ENCODE data around the gene VWA8.
"Not testable (repeated sequence)": the region's sequence is repeated elsewhere in the genome, so short reads cannot be mapped to it uniquely, and the experiment has no call there.

VWA8 gene

DNA sequence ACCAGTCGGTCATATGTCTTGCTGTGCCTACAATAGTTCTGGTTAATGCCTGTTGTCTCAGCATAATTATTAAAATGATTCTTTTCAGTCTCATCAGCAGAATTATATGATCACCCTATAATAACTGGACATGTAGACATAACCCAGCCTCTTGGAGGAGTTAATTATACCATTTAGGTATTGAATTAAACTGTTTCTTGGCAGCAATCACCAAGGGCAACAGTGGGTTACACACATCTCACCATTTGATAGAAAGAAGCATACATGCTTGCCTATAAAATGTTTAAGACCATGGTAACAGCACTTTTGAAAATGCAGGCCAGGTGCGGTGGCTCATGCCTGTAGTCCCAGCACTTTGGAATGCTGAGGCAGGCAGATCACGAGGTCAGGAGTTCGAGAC, 318.9 kb downstream of the VWA8 start:
- no peak for DNase-seq
- intact Hi-C loops (cut with DNase I), result no loop called here

DNA sequence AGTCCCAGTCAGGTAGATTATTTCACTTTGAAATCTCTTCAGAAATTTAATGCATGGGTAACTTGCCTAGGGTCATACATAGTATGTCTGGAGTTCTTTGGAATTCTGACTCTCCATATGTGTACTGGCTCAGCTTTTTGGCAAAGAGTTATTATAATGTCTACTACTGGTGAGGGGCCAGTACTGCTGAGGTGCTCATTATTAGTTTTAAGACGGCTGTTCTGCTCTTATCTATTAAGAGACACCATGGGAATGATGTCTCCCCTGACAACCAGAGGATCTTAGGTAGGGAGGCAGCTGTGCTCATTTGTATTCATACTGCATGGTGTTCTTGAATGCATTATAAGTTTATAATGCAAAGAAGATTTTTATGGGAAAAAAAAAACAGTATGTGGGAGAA, 319.5 kb downstream of the VWA8 start:
- DNase-seq, result no peak
- intact Hi-C loops (cut with DNase I), result no loop called here

DNA sequence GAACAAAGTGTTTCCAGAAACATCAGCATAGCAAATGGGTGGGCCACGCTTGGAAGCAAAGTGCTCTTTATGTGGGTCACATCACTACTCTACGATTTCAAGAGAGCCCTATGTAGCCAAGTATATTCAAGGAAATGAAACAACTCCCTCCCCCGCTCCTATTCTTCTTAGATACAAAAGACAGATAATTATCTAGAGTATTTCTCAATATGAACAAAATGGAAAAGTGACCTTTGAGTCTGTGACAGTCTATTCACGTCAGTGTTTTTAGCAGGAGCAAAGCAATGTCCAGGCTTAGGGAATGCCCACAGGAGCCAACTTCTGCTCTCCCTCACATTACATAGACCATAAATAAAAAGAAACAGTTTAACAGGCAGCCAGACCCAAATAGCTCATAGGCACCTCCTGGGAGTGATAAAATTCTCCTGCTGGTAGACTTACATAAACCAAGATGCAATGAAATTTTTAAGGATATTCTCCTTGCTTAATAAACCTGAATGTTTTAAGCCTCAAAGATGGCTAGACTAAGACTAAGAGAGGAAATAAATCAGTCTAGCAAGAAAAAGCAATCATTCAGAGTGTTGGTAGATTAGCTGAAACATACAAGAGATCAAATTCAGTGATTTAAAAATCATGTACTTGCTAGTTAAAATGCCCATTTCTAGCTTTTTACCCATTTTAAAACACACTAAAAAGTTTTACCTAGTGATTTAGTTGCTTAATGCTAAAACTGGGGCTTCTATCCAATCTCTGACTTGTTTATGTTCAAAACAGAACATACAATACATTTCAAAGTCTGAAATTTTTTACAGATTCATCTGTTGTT, 320.7 kb downstream of the VWA8 start:
- intact Hi-C loops (cut with DNase I), result loop anchor here (10.0 kb wide), 1 partner anchor 95 kb away; no protein-coding TSS in a partner anchor
- no peak for DNase-seq

DNA sequence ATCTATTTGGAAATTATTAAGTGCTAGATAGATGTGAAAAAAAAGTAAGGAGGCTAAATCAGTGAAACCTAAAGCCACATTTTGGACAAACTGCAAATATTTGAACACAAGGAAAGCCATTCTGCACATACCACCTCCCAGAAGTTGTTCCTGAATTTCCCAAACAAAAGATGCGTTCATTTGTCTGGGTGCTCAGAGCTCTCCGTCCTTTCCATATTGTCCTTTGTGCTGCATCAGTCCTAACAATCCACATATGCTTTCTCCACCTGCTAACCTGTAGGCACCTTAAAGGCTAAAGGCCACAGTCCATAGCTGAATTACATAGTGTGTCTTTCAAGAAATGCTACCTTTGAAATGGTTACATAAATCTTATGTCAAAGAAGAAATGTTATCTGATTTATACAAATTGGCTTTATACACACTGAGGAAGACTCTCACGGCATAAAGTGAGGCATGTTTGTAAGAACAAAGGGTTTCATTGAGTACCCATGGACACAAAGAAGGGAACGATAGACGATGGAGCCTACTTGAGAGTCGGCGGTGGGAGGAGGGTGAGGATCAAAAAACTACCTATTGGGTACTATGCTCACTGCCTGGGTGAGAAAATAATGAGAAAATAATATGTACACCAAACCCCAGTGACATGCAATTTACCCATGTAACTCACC, 321.5 kb downstream of the VWA8 start:
- intact Hi-C loops (cut with DNase I), result loop anchor here (10.0 kb wide), 1 partner anchor 95 kb away; no protein-coding TSS in a partner anchor

DNA sequence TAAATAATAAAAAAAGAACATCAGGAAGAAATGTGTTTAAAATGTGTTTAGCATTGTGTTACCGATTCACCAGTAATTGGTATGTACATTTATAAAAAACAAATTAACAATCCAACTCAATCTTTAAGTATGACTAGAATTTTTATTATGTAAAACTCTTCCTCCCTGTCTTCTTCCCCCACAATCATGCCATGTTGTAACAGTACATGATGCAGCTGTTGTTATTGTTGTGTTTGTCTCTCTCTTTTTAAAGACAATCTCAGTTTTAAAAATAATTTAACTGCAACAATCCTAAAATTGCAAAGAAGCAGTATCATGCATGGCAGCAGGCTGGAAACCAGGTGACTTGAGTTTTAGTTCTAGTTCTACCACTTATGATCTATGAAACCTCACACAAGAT, 323.3 kb downstream of the VWA8 start:
- intact Hi-C loops (cut with DNase I), result loop anchor here (10.0 kb wide), 1 partner anchor 93 kb away; no protein-coding TSS in a partner anchor
- DNase-seq, result no peak

More for the DNA sequence above, 321.5 kb downstream of the VWA8 start:
- DNase-seq, result no peak

DNA sequence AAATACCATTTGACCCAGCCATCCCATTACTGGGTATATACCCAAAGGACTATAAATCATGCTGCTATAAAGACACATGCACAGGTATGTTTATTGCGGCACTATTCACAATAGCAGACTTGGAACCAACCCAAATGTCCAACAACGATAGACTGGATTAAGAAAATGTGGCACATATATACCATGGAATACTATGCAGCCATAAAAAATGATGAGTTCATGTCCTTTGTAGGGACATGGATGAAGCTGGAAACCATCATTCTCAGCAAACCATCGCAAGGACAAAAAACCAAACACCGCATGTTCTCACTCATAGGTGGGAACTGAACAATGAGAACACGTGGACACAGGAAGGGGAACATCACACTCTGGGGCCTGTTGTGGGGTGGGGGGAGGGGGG, 323.9 kb downstream of the VWA8 start:
- intact Hi-C loops (cut with DNase I), result loop anchor here (10.0 kb wide), 1 partner anchor 92 kb away; no protein-coding TSS in a partner anchor
- DNase-seq, result not testable (repeated sequence)

DNA sequence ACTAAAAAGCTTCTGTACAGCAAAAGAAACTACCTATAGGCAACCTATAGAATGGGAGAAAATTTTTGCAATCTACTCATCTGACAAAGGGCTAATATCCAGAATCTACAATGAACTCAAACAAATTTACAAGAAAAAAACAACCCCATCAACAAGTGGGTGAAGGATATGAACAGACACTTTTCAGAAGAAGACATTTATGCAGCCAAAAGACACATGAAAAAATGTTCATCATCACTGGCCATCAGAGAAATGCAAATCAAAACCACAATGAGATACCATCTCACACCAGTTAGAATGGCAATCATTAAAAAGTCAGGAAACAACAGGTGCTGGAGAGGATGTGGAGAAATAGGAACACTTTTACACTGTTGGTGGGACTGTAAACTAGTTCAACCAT, 324.3 kb downstream of the VWA8 start:
- not testable (repeated sequence) for DNase-seq
- intact Hi-C loops (cut with DNase I), result loop anchor here (10.0 kb wide), 1 partner anchor 92 kb away; no protein-coding TSS in a partner anchor

DNA sequence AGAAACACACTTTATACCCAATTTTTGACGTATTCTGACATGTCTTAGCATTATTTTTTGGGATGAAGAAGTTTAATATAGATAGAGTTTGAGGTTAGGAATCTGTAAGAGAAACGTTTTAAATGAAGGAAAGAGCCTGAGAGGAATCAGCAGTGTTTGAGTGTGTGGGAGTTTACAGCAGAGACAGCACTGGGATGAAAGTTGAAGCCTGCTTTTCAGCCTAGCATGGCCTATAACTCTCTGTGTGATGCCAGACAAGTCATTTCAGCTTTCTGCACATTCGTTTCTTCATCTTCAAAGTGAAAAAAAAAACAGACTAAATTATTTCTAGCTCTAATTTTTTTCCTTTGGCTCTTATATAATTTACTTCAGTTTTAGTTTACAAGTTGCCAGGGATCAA, 326.5 kb downstream of the VWA8 start:
- DNase-seq, result peak in 6 of 42 donors; percentile 20 to 56 (median 33)
- intact Hi-C loops (cut with DNase I), result loop anchor here (10.0 kb wide), 1 partner anchor 90 kb away; no protein-coding TSS in a partner anchor

DNA sequence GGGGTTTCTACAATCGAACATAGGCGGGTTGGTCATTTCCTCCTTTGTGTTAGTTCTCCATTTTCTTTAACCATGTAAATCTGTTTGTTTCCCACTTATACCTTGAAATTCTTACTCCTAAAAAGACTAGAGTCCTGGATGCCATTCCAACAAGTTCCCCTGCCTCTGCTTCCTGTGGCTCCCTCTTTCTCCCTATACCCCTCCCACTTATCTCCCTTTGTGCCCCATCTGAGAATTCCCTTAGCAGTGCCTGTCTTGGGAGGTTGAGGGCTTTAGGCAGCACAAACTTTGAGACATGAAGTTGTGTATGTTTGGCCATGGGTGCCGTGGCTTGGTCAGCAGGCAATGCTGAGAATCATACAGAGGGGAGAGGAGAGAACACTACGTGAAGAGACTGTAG, 327.1 kb downstream of the VWA8 start:
- DNase-seq, result no peak
- intact Hi-C loops (cut with DNase I), result loop anchor here (10.0 kb wide), 1 partner anchor 89 kb away; no protein-coding TSS in a partner anchor

DNA sequence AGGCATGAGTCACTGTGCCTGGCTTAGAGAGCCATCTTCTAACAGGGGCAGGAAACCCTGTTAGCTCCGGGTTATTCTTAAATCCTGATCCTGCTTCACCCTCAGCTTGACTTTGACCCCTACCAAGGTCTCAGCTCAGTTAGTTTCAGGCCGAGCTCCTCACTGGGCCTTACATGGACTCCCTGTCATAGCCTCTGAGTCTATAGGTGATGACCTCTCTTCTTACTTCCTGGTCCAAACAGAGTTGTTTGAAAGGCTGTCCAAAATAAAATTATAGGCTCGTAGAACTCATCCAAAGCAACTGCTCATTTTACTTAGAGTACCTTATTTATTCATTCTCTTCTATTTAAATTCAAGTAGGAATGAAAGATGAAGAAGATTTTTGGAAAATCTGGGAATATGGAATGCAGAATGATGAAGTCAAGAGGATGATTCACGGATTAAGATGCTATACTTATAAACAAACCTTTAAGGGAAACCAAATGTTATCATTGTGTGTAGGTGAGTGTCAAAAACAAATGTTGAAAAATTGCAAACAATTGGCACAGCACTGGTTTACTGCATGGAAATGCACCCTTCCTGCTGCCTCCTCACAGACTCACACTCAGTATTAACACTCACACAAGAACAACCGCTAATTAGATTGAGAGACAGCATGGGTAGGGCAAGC, 329.5 kb downstream of the VWA8 start:
- intact Hi-C loops (cut with DNase I), result loop anchor here (10.0 kb wide), 1 partner anchor 87 kb away; no protein-coding TSS in a partner anchor

DNA sequence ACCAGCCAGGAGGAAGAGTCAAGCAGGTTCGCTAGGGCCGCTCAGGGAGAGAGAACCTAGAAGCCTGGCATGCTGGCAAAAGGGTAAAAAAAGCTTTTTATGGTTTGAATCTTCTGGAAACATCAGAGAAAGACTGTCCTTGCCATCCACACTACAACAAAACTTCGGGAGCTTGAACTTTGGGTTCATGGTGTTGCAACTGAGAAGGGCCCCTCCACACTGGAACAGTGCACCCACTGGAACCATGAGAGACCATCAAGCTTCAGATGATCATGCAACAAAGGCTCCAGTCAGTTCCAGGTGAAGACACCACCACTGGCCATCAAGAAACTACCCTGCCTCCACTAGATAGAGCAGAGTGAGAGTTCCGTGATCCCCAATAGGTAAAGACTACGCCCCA, 333.5 kb downstream of the VWA8 start:
- intact Hi-C loops (cut with DNase I), result no loop called here

More for the DNA sequence above, 329.5 kb downstream of the VWA8 start:
- DNase-seq, result no peak

DNA sequence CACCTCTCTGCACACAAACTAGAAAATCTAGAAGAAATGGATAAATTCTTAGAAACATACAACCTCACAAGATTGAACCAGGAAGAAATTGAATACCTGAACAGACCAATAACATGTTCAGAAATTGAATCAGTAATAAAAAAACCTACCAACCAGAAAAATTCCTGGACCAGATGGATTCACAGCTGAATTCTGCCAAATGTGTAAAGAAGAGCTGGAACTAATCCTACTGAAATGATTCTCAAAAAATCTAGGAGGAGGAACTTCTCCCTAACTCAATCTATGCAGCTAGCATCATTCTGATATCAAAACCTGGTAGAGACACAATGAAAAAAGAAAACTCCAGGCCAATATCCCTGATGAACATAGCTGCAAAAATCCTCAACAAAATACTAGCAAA, 336.9 kb downstream of the VWA8 start:
- no peak for DNase-seq
- intact Hi-C loops (cut with DNase I), result no loop called here

More for the DNA sequence above, 333.5 kb downstream of the VWA8 start:
- DNase-seq, result no peak

DNA sequence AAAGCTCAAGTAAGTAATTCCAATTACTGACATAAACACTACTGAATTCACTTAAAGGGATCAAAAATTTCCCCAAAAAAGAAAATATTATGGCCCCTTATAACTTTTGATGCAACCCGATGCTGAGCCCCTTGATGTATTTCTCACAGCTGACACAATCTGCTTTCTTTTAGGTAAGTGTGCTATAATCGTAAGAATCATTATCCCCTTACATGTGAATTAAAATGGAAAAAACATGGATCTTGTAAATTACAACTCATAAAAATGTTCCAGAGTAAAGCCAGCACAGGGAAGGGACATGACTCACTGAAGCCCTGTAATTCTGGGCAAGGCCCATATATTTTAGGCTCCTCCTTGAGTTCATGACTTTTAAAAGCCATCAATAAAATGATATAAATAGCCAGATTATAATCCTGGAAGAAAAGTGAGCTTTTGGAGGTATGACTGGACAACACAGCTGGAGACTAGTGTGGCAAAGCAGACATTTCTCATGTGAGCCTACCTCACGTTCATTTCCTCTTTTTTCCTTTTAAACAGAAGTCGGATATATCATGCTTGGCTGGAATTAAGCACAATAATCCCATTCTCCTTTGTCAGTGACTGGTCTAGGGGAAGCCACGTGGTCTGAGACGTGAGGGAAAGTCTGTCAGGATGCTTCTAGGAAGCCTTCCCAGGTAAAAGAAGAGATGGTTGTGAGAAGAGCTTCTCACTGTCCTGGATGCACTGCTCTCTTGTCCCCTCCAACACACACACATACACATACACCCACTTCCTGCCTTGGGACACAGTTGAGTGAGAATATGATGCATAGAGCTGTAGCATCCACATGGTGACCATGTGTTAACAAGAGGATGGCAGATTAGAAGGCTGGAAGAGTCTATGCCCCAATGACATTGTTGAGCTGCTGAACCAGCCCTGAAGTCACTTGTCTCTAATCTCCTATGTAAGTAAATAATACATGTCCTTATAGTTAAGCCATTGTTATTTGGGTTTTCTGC, 338.2 kb downstream of the VWA8 start:
- intact Hi-C loops (cut with DNase I), result no loop called here

DNA sequence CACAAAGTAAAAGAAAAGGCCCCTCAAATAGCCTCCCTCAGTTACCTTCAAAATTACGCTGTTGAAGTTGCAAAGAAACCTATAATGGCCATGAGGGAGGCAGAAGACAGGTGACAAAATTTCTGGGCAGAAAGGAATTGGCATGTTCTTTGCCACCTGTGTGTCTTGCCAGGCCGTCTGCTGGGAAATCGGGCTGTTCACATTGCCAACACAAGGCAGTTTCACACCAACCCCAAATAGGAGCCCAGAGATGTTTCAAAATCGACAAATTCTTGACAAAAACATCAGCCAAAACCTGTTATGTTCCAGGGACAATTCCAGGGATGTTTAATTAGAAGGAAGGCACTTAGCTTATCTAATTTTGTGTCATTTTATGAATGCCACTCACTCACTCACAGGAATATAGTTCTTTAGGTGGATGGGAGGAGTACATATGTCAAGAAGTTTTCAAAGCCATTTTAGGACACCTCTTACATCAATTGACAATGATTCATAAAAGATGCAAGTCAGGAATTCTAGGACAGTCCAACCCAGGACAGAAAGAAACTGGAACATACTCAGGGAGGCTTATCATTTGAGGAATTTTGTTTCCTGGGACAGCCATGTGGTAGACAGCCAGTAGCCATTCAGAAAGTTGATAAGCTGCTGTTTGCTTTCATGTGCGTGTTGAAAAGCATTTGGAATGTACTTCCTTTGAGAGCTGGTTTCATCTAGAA, 339.0 kb downstream of the VWA8 start:
- intact Hi-C loops (cut with DNase I), result no loop called here
- no peak for DNase-seq

More for the DNA sequence above, 338.2 kb downstream of the VWA8 start:
- DNase-seq, result no peak

DNA sequence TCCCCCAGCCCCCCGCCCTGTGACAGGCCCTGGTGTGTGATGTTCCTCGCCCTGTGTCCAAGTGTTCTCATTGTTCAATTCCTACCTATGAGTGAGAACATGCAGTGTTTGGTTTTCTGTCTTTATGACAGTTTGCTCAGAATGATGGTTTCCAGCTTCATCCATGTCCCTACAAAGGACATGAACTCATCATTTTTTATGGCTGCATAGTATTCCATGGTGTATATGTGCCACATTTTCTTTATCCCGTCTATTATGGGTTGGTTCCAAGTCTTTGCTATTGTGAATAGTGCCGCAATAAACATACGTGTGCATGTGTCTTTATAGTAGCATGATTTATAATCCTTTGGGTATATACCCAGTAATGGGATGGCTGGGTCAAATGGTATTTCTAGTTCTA, 343.3 kb downstream of the VWA8 start:
- DNase-seq; intact Hi-C loops (cut with DNase I): not testable (repeated sequence)

DNA sequence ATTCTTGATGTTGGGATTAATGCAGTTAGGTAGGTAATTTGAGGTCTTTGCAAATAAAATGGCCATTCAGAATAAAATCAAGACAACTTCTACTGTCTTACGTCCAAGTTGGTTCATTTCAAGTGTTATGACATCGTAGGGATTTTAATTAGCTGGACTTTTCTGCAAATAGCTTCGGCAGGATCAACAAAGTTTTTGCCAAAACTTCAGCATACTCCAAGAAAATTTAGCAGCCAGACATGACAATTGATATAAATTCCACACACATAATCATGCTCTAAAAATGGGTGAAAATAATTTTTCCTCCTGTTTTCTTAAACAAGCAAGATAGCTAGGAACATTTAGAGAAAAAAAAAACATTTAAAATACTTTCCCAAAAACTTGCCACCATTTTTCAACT, 344.8 kb downstream of the VWA8 start:
- DNase-seq, result no peak
- intact Hi-C loops (cut with DNase I), result no loop called here

DNA sequence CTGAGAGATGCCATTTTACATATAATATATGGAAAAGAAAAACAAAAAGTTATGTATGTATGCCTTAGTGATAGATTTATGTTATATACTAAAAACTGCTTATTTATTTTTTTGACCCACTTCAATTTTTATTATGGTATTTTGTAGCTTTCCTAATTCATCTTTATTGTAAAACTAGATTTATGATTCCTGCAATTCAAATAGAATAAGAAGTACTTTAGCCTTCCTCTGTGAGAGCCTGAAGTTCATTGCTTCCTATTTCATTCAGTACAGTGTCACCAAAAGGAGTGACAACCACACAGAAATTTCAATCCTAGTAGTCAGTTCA, 345.4 kb downstream of the VWA8 start:
- no peak for DNase-seq
- intact Hi-C loops (cut with DNase I), result no loop called here
